ENCODE results near the gene DLG5.
"Not testable (repeated sequence)": the region's sequence is repeated elsewhere in the genome, so short reads cannot be mapped to it uniquely, and the experiment has no call there.

DLG5 gene

GRCh38 chr10:77763453-77764430, 162.8 kb downstream of the DLG5 start:
- no peaks in the 10 kb centered on the region for H3K36me3 ChIP-seq (ENCODE audit: insufficient read depth, low read length)
- no peaks in the 10 kb centered on the region for H3K4me1 ChIP-seq (ENCODE audit: insufficient read depth, low read length)
- no peaks in the 10 kb centered on the region for H3K9me3 ChIP-seq (ENCODE audit: control insufficient read depth, insufficient read depth, low read length)
- no peak overlapping the region for H3K9ac ChIP-seq (ENCODE audit: low read depth, low read length)

- not testable (repeated sequence) for H3K9me3 ChIP-seq (ENCODE audit: control insufficient read depth, insufficient read depth, low read length)
These were observed 168.1 kb downstream of the DLG5 start for GRCh38 chr10:77758406-77758805.

GRCh38 chr10:77756319-77757232, 170.0 kb downstream of the DLG5 start:
- H3K9ac ChIP-seq (ENCODE audit: low read depth, low read length): peak overlapping the region; percentile 41; the same call in 1 of the 2 replicates
- peaks cover 4% of the 10 kb centered on the region; the same call in 1 of the 2 replicates for H3K4me1 ChIP-seq (ENCODE audit: insufficient read depth, low read length)
- no peaks in the 10 kb centered on the region for H3K9me3 ChIP-seq (ENCODE audit: control insufficient read depth, insufficient read depth, low read length)
- H3K36me3 ChIP-seq (ENCODE audit: insufficient read depth, low read length): no peaks in the 10 kb centered on the region

More at GRCh38 chr10:77758406-77758805, 168.1 kb downstream of the DLG5 start:
- not testable (repeated sequence) for H3K4me1 ChIP-seq (ENCODE audit: insufficient read depth, low read length); H3K36me3 ChIP-seq (ENCODE audit: insufficient read depth, low read length); H3K9ac ChIP-seq (ENCODE audit: low read depth, low read length)

GRCh38 chr10:77746047-77746707, 180.4 kb downstream of the DLG5 start:
- H3K9ac ChIP-seq (ENCODE audit: low read depth, low read length): no peak overlapping the region

GRCh38 chr10:77744245-77744644, 182.3 kb downstream of the DLG5 start:
- Histone ChIP-seq H3K36me3 (ENCODE audit: insufficient read depth, low read length) (no peaks in the 10 kb centered on the region), H3K9me3 (ENCODE audit: control insufficient read depth, insufficient read depth, low read length) (peaks cover 1% of the 10 kb centered on the region), H3K9ac (ENCODE audit: low read depth, low read length) (no peak overlapping the region), H3K4me1 (ENCODE audit: insufficient read depth, low read length) (no peaks in the 10 kb centered on the region)

More at GRCh38 chr10:77746047-77746707, 180.4 kb downstream of the DLG5 start:
- Histone ChIP-seq H3K9me3 (ENCODE audit: control insufficient read depth, insufficient read depth, low read length) (peaks cover 5% of the 10 kb centered on the region; the same call in 1 of the 2 replicates), H3K4me1 (ENCODE audit: insufficient read depth, low read length) (no peaks in the 10 kb centered on the region), H3K36me3 (ENCODE audit: insufficient read depth, low read length) (no peaks in the 10 kb centered on the region)

GRCh38 chr10:77742172-77742571, 184.4 kb downstream of the DLG5 start:
- H3K9ac ChIP-seq (ENCODE audit: low read depth, low read length): no peak overlapping the region
- peaks cover 3% of the 10 kb centered on the region for H3K9me3 ChIP-seq (ENCODE audit: control insufficient read depth, insufficient read depth, low read length)
- H3K4me1 ChIP-seq (ENCODE audit: insufficient read depth, low read length): no peaks in the 10 kb centered on the region
- no peaks in the 10 kb centered on the region for H3K36me3 ChIP-seq (ENCODE audit: insufficient read depth, low read length)

- H3K36me3 ChIP-seq (ENCODE audit: insufficient read depth, low read length): no peaks in the 10 kb centered on the region
- H3K4me1 ChIP-seq (ENCODE audit: insufficient read depth, low read length): no peaks in the 10 kb centered on the region
- no peak overlapping the region for H3K9ac ChIP-seq (ENCODE audit: low read depth, low read length)
- peaks cover 3% of the 10 kb centered on the region for H3K9me3 ChIP-seq (ENCODE audit: control insufficient read depth, insufficient read depth, low read length)
These were observed 184.8 kb downstream of the DLG5 start for GRCh38 chr10:77741746-77742145.

Data from ES-I3 (cell line).